Measurements from ENCODE around the gene C1QTNF8.
"Not testable (repeated sequence)": the region's sequence is repeated elsewhere in the genome, so short reads cannot be mapped to it uniquely, and the experiment has no call there.

C1QTNF8 gene

GRCh38 chr16:1094601-1095449 is 1.2 kb downstream of the C1QTNF8 start:
- peak overlapping the region; percentile 26 for H3K9ac ChIP-seq (ENCODE audit: insufficient read length, low read depth)

GRCh38 chr16:1094124-1094479 is 1.9 kb downstream of the C1QTNF8 start:
- DNase-seq (ENCODE audit: low read depth, low spot score) = no peak
- no peak overlapping the region for H3K4me3 ChIP-seq (ENCODE audit: insufficient read length, low read depth)
- H3K4me1 ChIP-seq (ENCODE audit: insufficient read depth, insufficient read length) = peaks cover 24% of the 10 kb centered on the region
- no peak for TF ChIP-seq YY1 (IDR thresholded peaks at IDR 0.05; ENCODE audit: insufficient read depth, insufficient read length)
- no peak for TF ChIP-seq ZNF274 (IDR thresholded peaks at IDR 0.05; ENCODE audit: low read depth, low read length)
- no peak for TF ChIP-seq SUZ12 (IDR thresholded peaks at IDR 0.05; ENCODE audit: extremely low read depth, insufficient read depth, insufficient read length)
- no peak overlapping the region for H3K9ac ChIP-seq (ENCODE audit: insufficient read length, low read depth)
- H3K9me3 ChIP-seq (ENCODE audit: insufficient read depth, low read length) = no peaks in the 10 kb centered on the region
- H3K36me3 ChIP-seq (ENCODE audit: insufficient read depth, insufficient read length, low read length) = no peaks in the 10 kb centered on the region
- no peaks in the 10 kb centered on the region for H3K27me3 ChIP-seq (ENCODE audit: insufficient read depth, insufficient read length)

More at GRCh38 chr16:1094601-1095449, 1.2 kb downstream of the C1QTNF8 start:
- Histone ChIP-seq H3K4me3 (ENCODE audit: insufficient read length, low read depth) (no peak overlapping the region), H3K27me3 (ENCODE audit: insufficient read depth, insufficient read length) (no peaks in the 10 kb centered on the region), H3K9me3 (ENCODE audit: insufficient read depth, low read length) (no peaks in the 10 kb centered on the region), H3K4me1 (ENCODE audit: insufficient read depth, insufficient read length) (peaks cover 23% of the 10 kb centered on the region), H3K36me3 (ENCODE audit: insufficient read depth, insufficient read length, low read length) (no peaks in the 10 kb centered on the region)
- TF ChIP-seq YY1 (IDR thresholded peaks at IDR 0.05; ENCODE audit: insufficient read depth, insufficient read length) = no peak
- no peak for TF ChIP-seq ZNF274 (IDR thresholded peaks at IDR 0.05; ENCODE audit: low read depth, low read length)
- TF ChIP-seq SUZ12 (IDR thresholded peaks at IDR 0.05; ENCODE audit: extremely low read depth, insufficient read depth, insufficient read length) = no peak
- no peak for DNase-seq (ENCODE audit: low read depth, low spot score)

- Histone ChIP-seq H3K9me3 (ENCODE audit: insufficient read depth, low read length) (no peaks in the 10 kb centered on the region), H3K9ac (ENCODE audit: insufficient read length, low read depth) (no peak overlapping the region), H3K27me3 (ENCODE audit: insufficient read depth, insufficient read length) (no peaks in the 10 kb centered on the region), H3K4me1 (ENCODE audit: insufficient read depth, insufficient read length) (peaks cover 24% of the 10 kb centered on the region), H3K36me3 (ENCODE audit: insufficient read depth, insufficient read length, low read length) (no peaks in the 10 kb centered on the region), H3K4me3 (ENCODE audit: insufficient read length, low read depth) (no peak overlapping the region)
- DNase-seq (ENCODE audit: low read depth, low spot score) = no peak
- TF ChIP-seq YY1 (IDR thresholded peaks at IDR 0.05; ENCODE audit: insufficient read depth, insufficient read length) = no peak
- TF ChIP-seq ZNF274 (IDR thresholded peaks at IDR 0.05; ENCODE audit: low read depth, low read length) = no peak
- TF ChIP-seq SUZ12 (IDR thresholded peaks at IDR 0.05; ENCODE audit: extremely low read depth, insufficient read depth, insufficient read length) = no peak
These were observed 2.5 kb downstream of the C1QTNF8 start for GRCh38 chr16:1093284-1094123.

GRCh38 chr16:1092685-1093283 is 3.3 kb downstream of the C1QTNF8 start:
- not testable (repeated sequence) for DNase-seq (ENCODE audit: low read depth, low spot score); H3K9me3 ChIP-seq (ENCODE audit: insufficient read depth, low read length); H3K36me3 ChIP-seq (ENCODE audit: insufficient read depth, insufficient read length, low read length); H3K4me3 ChIP-seq (ENCODE audit: insufficient read length, low read depth); H3K27me3 ChIP-seq (ENCODE audit: insufficient read depth, insufficient read length); H3K9ac ChIP-seq (ENCODE audit: insufficient read length, low read depth)
- peaks cover 21% of the 10 kb centered on the region for H3K4me1 ChIP-seq (ENCODE audit: insufficient read depth, insufficient read length)

GRCh38 chr16:1091992-1092552 is 4.0 kb downstream of the C1QTNF8 start:
- no peak for TF ChIP-seq ZNF274 (IDR thresholded peaks at IDR 0.05; ENCODE audit: low read depth, low read length)
- no peak for TF ChIP-seq YY1 (IDR thresholded peaks at IDR 0.05; ENCODE audit: insufficient read depth, insufficient read length)
- no peak for TF ChIP-seq SUZ12 (IDR thresholded peaks at IDR 0.05; ENCODE audit: extremely low read depth, insufficient read depth, insufficient read length)

GRCh38 chr16:1090620-1091587 is 5.1 kb downstream of the C1QTNF8 start:
- H3K4me3 ChIP-seq (ENCODE audit: insufficient read length, low read depth) = no peak overlapping the region
- H3K27me3 ChIP-seq (ENCODE audit: insufficient read depth, insufficient read length) = no peaks in the 10 kb centered on the region
- H3K9me3 ChIP-seq (ENCODE audit: insufficient read depth, low read length) = no peaks in the 10 kb centered on the region; the same call in 1 of the 2 replicates
- H3K36me3 ChIP-seq (ENCODE audit: insufficient read depth, insufficient read length, low read length) = no peaks in the 10 kb centered on the region
- DNase-seq (ENCODE audit: low read depth, low spot score) = no peak
- no peak for TF ChIP-seq SUZ12 (IDR thresholded peaks at IDR 0.05; ENCODE audit: extremely low read depth, insufficient read depth, insufficient read length)
- no peak for TF ChIP-seq ZNF274 (IDR thresholded peaks at IDR 0.05; ENCODE audit: low read depth, low read length)
- TF ChIP-seq YY1 (IDR thresholded peaks at IDR 0.05; ENCODE audit: insufficient read depth, insufficient read length) = no peak
- peak overlapping the region; percentile 21 for H3K9ac ChIP-seq (ENCODE audit: insufficient read length, low read depth)
- H3K4me1 ChIP-seq (ENCODE audit: insufficient read depth, insufficient read length) = peaks cover 19% of the 10 kb centered on the region

More at GRCh38 chr16:1091992-1092552, 4.0 kb downstream of the C1QTNF8 start:
- Histone ChIP-seq H3K4me1 (ENCODE audit: insufficient read depth, insufficient read length) (peaks cover 21% of the 10 kb centered on the region), H3K36me3 (ENCODE audit: insufficient read depth, insufficient read length, low read length) (no peaks in the 10 kb centered on the region), H3K9me3 (ENCODE audit: insufficient read depth, low read length) (no peaks in the 10 kb centered on the region), H3K4me3 (ENCODE audit: insufficient read length, low read depth) (no peak overlapping the region), H3K27me3 (ENCODE audit: insufficient read depth, insufficient read length) (no peaks in the 10 kb centered on the region), H3K9ac (ENCODE audit: insufficient read length, low read depth) (no peak overlapping the region)
- no peak for DNase-seq (ENCODE audit: low read depth, low spot score)

Data from NT2/D1 (cell line).